ENCODE results near the gene RFX4.

DNA sequence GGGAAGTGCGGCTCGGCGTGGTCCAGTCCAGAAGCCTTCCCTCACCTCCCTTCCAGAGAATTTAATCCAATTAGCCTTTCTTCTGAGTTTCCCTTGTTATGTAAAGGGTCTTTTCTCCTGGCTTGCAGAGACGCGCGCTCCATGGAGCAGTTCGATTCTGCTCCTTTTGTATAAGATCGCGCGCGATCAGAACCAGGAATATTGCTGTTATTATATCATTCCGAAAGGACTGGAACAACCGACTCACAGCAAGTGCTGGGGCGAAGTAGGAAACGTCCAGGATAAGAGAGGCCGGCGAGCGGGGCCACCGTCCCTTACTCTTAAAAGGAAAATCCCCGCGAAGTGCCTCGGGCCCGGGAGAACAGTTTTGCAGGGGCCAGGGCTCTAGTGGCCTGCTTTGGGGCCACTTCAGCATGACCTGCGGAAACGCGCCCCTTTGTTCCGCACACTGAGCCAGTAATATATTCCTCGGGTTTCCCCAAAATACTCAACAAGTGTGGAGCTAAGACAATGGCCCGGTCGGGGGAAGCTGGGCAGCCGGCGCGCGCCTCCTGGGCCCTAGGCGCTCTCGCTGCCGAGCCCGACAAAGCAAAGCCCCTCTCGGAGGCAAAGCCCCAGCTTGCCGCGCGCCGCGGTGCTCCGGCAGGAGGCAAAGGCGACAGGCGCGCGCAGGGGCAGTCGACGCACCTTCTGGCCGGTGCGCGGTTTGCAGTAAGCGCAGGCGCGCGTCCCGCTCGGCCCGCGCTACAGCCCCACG, 2.9 kb downstream of the RFX4 start:
- TF ChIP-seq POLR2A (IDR thresholded peaks at IDR 0.05): no peak
- TF ChIP-seq, protein P1, sequence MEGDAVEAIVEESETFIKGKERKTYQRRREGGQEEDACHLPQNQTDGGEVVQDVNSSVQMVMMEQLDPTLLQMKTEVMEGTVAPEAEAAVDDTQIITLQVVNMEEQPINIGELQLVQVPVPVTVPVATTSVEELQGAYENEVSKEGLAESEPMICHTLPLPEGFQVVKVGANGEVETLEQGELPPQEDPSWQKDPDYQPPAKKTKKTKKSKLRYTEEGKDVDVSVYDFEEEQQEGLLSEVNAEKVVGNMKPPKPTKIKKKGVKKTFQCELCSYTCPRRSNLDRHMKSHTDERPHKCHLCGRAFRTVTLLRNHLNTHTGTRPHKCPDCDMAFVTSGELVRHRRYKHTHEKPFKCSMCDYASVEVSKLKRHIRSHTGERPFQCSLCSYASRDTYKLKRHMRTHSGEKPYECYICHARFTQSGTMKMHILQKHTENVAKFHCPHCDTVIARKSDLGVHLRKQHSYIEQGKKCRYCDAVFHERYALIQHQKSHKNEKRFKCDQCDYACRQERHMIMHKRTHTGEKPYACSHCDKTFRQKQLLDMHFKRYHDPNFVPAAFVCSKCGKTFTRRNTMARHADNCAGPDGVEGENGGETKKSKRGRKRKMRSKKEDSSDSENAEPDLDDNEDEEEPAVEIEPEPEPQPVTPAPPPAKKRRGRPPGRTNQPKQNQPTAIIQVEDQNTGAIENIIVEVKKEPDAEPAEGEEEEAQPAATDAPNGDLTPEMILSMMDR (IDR thresholded peaks at IDR 0.05): no peak

All from testis (tissue), 2 donors.